Stomach (tissue), 4 donors: ENCODE measurements around the gene SEMA5A.

ENCODE experiments used
- POLR2A ChIP-seq, 4 donors: fragments of 450-650 bp; IDR thresholded peaks; one replicate each; pipeline ENCODE4 v1.6.1; 2016; ENCODE audit warnings: antibody characterized with exemption in 4 of 4, control low read depth in 2 of 4, mild to moderate bottlenecking in 1 of 4, moderate library complexity in 1 of 4
- POLR2AphosphoS5 ChIP-seq, 3 donors: sonication (generic); formaldehyde crosslinking; IDR thresholded peaks; one replicate each; pipeline ENCODE4 v1.6.1; 2016; ENCODE audit warnings: antibody characterized with exemption in 3 of 3
- TF ChIP-seq, protein P1 (sequence below), 7 experiments: fragments of 450-650 bp in 4 of 7; fragments of 200-600 bp in 3 of 7; sonication (generic) in 3 of 7; IDR thresholded peaks; one replicate each; pipeline ENCODE4 v1.5.1; 2016 to 2019; ENCODE audit warnings: antibody characterized with exemption in 7 of 7, control low read depth in 2 of 7, mild to moderate bottlenecking in 1 of 7

- TF ChIP-seq, protein P1, sequence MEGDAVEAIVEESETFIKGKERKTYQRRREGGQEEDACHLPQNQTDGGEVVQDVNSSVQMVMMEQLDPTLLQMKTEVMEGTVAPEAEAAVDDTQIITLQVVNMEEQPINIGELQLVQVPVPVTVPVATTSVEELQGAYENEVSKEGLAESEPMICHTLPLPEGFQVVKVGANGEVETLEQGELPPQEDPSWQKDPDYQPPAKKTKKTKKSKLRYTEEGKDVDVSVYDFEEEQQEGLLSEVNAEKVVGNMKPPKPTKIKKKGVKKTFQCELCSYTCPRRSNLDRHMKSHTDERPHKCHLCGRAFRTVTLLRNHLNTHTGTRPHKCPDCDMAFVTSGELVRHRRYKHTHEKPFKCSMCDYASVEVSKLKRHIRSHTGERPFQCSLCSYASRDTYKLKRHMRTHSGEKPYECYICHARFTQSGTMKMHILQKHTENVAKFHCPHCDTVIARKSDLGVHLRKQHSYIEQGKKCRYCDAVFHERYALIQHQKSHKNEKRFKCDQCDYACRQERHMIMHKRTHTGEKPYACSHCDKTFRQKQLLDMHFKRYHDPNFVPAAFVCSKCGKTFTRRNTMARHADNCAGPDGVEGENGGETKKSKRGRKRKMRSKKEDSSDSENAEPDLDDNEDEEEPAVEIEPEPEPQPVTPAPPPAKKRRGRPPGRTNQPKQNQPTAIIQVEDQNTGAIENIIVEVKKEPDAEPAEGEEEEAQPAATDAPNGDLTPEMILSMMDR (IDR thresholded peaks at IDR 0.05) = no peak
- TF ChIP-seq POLR2A (IDR thresholded peaks at IDR 0.05) (no peak), POLR2AphosphoS5 (IDR thresholded peaks at IDR 0.05) (no peak)
Observed at GRCh38 chr5:9533562-9534364, 12.1 kb downstream of the SEMA5A start.
